GM18867 (cell line): Measurements from ENCODE around the gene ACP3.
"Not testable (repeated sequence)": the region's sequence is repeated elsewhere in the genome, so short reads cannot be mapped to it uniquely, and the experiment has no call there.

Source experiments
- ATAC-seq: cut with Tn5 transposase; IDR thresholded peaks from one replicate; pipeline ENCODE4 v1.9.1; 2021; ENCODE audit warnings: mild to moderate bottlenecking, moderate library complexity; ENCODE audit not compliant: unreplicated experiment

ACP3 gene

DNA sequence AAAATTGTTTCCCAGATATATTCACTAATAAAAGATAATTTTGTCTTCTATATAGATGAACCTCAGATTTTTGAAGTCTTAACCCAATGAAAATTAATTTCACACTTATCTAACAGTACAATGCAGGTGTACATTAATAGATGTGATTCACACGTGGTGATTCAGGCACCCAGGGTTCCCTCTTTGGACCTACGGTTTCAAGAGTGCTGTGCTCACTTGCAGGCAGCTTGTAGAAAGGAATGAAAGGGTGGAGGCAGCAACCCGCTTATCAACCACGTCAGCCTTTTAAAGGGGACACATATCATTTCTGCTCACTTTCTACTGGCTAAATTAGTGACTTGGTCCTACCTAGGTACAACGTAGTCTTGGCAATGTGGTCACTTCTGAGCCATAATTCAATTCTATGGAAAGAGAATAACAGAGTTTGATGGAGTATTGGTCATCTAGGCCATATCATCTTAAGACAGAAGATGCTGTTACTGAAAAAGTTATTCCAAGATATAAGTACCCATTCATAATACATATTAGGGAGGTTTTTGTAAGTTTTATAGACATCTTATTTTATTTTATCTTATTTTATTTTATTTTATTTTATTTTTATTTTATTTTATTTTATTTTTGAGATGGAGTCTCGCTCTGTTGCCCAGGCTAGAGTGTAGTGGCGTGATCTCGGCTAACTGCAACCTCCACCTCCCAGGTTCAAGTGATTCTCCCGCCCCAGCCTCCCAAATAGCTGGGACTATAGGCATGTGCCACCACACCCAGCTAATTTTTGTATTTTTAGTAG is 37.9 kb downstream of the ACP3 start:
- no peak for ATAC-seq

- ATAC-seq, result no peak
Measured at GRCh38 chr3:132356568-132356967, 39.4 kb downstream of the ACP3 start.

DNA sequence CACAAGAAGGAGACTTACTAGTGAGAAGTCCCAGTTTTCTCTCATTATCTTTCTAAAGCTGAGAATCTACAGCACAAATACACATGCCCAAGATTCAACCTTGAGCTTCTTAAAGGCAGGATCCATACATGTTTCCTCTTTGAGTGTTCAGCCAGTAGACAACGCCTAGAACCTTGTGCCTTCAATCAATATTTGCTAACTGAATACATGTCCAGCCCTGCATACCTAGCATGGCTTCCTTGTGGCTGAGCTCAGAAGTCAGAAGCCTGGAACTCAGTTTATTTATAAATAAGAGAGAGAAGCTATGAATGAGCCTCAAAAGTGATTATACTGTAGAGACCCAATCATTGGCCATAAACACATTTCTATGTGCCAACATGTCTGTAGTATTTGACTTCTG is 43.5 kb downstream of the ACP3 start:
- no peak for ATAC-seq

- no peak for ATAC-seq
Measured at GRCh38 chr3:132362329-132362728, 45.1 kb downstream of the ACP3 start.

DNA sequence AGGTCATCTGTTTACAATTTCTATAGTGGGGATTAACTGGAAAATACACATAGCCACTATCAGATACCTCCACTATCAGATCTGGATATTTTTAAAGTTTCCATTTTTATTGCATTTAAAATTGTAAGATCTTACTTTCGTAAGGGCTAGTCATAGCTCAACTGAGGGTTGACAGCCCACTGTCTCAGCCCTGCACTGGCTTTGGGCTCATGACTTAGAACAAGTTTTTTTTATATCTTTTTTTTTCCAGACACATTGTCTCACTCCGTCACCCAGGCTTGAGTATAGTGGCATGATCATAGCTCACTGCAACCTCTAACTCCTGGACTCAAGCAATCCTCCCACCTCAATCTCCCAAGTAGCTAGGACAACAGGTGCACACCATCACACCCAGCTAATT is 51.3 kb downstream of the ACP3 start:
- no peak for ATAC-seq

- no peak for ATAC-seq
Measured at GRCh38 chr3:132368962-132369361, 51.8 kb downstream of the ACP3 start.

GRCh38 chr3:132376945-132377354 is 59.7 kb downstream of the ACP3 start:
- not testable (repeated sequence) for ATAC-seq

- peak; percentile 41 for ATAC-seq
Measured at GRCh38 chr3:132378048-132378762, 61.0 kb downstream of the ACP3 start.

- no peak for ATAC-seq
Measured at GRCh38 chr3:132378846-132379245, 61.6 kb downstream of the ACP3 start.

DNA sequence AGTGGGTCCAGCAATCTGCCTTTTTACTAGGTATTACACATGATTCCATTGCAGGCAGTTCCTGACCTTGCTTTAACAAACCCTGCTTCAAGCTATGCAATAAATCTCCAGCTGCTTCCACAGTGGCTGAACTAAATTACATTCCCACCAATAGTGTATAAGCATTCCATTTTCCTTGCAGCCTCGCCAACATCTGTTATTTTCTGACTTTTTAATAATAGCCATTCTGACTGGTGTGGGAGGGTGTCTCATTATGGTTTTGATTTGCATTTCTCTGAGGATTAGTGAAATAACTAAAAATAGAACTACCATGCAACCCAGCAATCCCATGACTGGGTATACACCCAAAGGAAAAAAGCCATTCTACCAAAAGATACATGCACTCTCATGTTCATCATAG is 63.7 kb downstream of the ACP3 start:
- peak; percentile 33 for ATAC-seq

- ATAC-seq, result peak; percentile 51
Measured at GRCh38 chr3:132381348-132381944, 64.2 kb downstream of the ACP3 start.

GRCh38 chr3:132382267-132382666 is 65.1 kb downstream of the ACP3 start:
- no peak for ATAC-seq

GRCh38 chr3:132382688-132383194 is 65.5 kb downstream of the ACP3 start:
- no peak for ATAC-seq

- ATAC-seq, result no peak
Measured at GRCh38 chr3:132386259-132386658, 69.1 kb downstream of the ACP3 start.

- ATAC-seq, result not testable (repeated sequence)
Measured at GRCh38 chr3:132392675-132393074, 75.5 kb downstream of the ACP3 start.

DNA sequence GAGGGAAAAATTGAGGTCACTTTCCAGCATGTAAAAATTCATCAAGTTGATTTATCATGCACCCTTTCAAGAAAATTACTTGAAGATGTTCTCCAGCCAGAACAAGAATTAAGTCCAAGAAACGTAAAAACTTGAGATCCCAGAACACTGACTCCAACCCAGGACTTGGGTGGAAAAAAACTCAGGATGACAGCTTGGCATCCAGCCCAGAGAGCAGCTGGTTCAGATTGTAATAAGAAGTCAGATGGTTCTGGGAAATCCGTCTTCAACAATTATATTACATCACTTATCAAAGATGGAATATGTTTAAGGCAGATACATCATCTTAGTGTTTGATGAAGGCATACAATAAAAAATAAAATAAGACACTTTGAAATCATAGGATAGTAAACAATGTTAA is 77.1 kb downstream of the ACP3 start:
- ATAC-seq, result no peak

- no peak for ATAC-seq
Measured at GRCh38 chr3:132395126-132395525, 77.9 kb downstream of the ACP3 start.

DNA sequence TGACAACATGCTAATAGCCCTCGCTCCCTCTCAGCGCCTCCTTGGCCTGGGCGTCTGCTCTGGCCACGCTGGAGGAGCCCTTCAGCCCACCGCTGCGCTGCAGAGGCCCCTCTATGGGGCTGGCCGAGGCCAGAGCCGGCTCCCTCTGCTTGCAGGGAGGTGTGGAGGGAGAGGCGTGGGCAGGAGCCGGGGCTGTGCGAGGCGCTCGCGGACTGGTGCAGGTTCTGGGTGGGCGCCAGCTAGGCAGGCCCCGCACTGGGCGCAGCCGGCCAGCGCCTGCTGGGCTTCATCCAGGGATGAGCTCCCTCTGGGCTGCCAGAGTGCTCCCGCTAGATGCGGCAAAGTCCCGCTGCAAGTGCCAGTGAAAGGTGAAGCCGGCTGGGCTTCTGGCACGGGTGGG is 79.0 kb downstream of the ACP3 start:
- no peak for ATAC-seq

DNA sequence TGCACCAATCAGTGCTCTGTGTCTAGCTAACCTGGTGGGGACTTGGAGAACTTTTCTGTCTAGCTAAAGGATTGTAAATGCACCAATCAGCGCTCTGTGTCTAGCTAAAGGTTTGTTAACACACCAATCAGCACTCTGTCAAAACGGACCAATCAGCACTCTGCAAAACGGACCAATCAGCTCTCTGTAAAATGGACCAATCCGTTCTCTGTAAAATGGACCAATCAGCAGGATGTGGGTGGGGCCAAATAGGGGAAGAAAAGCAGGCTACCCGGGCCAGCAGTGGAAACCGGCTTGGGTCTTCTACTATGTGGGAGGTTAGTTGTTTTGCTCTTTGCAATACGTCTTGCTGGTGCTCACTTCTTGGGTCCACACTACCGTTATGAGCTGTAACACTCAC is 79.6 kb downstream of the ACP3 start:
- ATAC-seq, result not testable (repeated sequence)

DNA sequence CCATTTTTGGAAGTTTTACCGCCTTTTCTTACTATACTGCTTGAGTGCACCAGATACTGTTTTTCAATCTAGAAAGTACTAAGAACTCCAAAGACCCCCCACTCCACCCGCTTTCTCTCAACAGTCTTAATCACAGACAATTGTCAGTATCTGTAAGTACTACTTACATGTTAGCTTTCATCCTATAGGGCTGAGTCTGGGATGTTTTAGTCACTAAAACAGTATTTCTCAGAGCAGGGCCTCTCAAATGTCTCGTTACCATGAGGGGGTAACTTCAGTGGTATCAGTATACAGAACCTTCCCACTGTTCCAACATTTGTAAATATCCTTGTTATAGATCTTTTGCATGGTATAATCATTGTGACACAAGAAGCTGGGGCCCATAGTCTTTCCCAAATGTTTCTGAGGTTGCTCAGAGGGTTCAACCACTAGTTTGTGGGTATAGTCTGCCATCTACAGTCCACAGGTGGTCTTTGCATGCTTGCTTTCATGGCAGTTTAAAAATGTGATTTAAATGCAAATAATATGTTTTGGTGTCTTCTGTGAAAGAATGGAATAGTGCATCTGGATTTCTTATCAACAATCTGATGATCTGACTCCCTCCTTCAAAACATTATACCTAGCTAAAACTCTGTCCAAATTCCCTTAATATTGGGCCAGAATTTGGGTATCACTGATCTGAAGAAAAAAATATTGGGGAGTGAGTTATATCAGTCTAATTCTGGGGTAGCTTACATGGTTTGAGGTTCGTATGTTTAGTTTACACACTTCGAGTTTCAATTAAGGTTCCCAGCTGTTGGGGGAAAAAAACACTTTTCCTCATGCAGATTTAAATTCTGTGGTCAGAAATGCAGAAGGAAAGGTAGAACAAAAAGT is 82.1 kb downstream of the ACP3 start:
- no peak for ATAC-seq

DNA sequence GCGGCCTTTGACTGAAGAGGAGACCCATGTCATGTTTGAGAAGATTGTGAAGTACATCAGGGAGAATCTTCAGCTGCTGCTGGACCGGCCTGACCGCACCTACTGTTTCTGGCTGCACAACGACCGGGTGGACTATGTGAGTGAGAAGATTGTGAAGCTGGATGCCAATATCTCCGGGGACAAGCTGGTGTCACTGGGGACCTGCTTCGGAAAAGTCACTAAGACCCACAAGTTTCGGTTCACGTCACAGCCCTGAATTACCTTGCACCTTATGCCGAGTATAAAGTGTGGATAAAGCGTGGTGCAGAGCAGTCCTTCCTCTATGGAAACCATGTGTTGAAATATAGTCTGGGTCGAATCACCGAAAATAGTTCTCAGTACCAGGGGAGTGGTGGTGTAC is 84.0 kb downstream of the ACP3 start:
- no peak for ATAC-seq
